Gastrocnemius medialis (tissue), 4 donors: ENCODE measurements around the gene SPRR2A. TPM values are rescaled to one million over a fixed set of nuclear protein-coding genes. Genes with fewer than 3 reads are reported as not detected.
"Not testable (repeated sequence)": the region's sequence is repeated elsewhere in the genome, so short reads cannot be mapped to it uniquely, and the experiment has no call there.

ENCODE experiments used
- ATAC-seq, 2 donors: fragments of 150-250 bp; one replicate each; pipeline ENCODE4 v1.9.1; 2016
- DNase-seq, 2 donors: peaks; one replicate each; pipeline ENCODE4 v3.0.0-alpha.2; 2019
- H3K27ac ChIP-seq, 4 donors: fragments of 200-600 bp; sonication (generic); 1 replicate in 1 of 4; 2 replicates in 3 of 4; pipeline ENCODE4 v1.5.1; 2016 to 2018; ENCODE audit warnings: mild to moderate bottlenecking in 2 of 4, moderate library complexity in 1 of 4
- H3K27me3 ChIP-seq, 3 donors: fragments of 200-600 bp; sonication (generic) in 2 of 3; 1 replicate in 1 of 3; 2 replicates in 2 of 3; pipeline versions ENCODE4 v1.5.1 to v1.6.0; 2016 to 2019; ENCODE audit warnings: mild to moderate bottlenecking in 1 of 3, moderate library complexity in 1 of 3
- H3K36me3 ChIP-seq, 2 donors: fragments of 200-600 bp; sonication (generic) in 1 of 2; one replicate each; pipeline ENCODE4 v1.5.1; 2017 to 2018
- H3K4me1 ChIP-seq, 2 donors: fragments of 200-600 bp; sonication (generic) in 1 of 2; one replicate each; pipeline ENCODE4 v1.5.1; 2016 to 2017; ENCODE audit warnings: mild to moderate bottlenecking in 2 of 2
- H3K4me3 ChIP-seq, 4 donors: fragments of 200-600 bp; sonication (generic) in 3 of 4; 1 replicate in 1 of 4; 2 replicates in 3 of 4; pipeline ENCODE4 v1.5.1; 2016 to 2019; ENCODE audit warnings: mild to moderate bottlenecking in 2 of 4
- H3K9me3 ChIP-seq, 3 donors: fragments of 200-600 bp; sonication (generic) in 2 of 3; 1 replicate in 1 of 3; 2 replicates in 2 of 3; pipeline ENCODE4 v1.5.1; 2016 to 2019
- POLR2A ChIP-seq, 2 donors: fragments of 450-650 bp; IDR thresholded peaks; one replicate each; pipeline ENCODE4 v1.6.1; 2017; ENCODE audit warnings: antibody characterized with exemption in 2 of 2, mild to moderate bottlenecking in 2 of 2, moderate library complexity in 2 of 2
- in situ Hi-C, 4 donors: fragments of 200-750 bp; cut with MboI; loops; one replicate each; pipeline versions ENCODE4 v1.15.0 to v1.8.0; 2017; ENCODE audit warnings: low sequenced_read_pairs in 4 of 4
- intact Hi-C: fragments of 100-400 bp; cut with DNase I; formaldehyde crosslinking; loops from one replicate; pipeline ENCODE4 v1.15.1; 2023; ENCODE audit warnings: low total_unique reads
- total RNA-seq, 4 donors: library from RNA; depleted of rRNA; stranded (reverse); fragments of >200 nt; gene quantifications; one replicate each; pipeline versions ENCODE4 v1.1.0 to v1.2.3, GENCODE V29; 2016
- TF ChIP-seq, protein P1 (sequence below), 5 experiments: fragments of 450-650 bp in 3 of 5; fragments of 200-600 bp in 2 of 5; sonication (generic) in 2 of 5; IDR thresholded peaks in 4 of 5; conservative IDR thresholded peaks in 1 of 5; 1 replicate in 4 of 5; 2 replicates in 1 of 5; pipeline ENCODE4 v1.5.1; 2016 to 2019; ENCODE audit warnings: antibody characterized with exemption in 5 of 5, mild to moderate bottlenecking in 3 of 5, moderate library complexity in 3 of 5

SPRR2A gene
- total RNA-seq, 4 donors from 2014 or later = not detected

DNA sequence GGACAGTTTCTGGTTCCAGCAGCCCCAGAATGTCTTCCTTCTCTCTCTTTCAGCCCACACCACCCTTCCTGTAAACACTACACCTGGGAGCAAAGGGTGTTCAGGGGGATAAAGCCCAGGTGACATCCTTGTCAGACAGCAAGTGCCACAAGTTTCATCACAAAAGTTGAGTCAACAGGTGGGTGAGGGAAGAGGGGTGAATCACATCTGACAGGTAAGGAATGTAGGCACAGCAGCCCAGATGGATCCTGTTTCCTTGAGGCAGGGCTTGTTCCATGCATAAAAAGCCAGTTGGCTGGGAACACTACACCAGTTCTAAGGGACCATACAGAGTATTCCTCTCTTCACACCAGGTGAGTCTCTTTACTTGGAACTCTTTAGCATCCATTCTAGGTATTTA lies 26.4 kb downstream of the SPRR2A start, which contains the start of gene SPRR1B:
TSS of gene SPRR1B (plus strand) at position 309 of the 400 bp plus-strand sequence. CDS start 1,143 bp downstream, outside the sequence.
- in situ Hi-C loops = no loop called here
- intact Hi-C loops = no loop called here
- no peak for ATAC-seq

DNA sequence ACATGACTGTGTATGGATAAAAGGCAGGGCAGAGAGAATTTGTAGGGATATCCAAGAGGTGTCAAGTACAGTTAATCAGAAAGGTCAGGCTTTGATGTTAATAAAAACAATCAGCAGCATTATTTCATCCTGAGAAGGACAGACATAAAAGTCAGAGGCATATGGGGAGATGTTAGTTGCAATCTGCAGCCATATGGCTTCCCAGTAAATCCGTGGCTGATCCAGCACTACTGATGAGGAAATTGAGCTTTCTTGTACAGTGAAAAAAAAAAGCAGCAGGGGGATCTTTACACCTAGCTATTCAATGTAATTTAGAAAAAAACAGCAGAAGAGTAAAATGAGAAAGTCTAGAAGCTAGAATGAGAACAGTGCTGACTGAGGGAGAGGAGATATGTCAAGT lies 28.5 kb downstream of the SPRR2A start:
- DNase-seq = no peak
- in situ Hi-C loops = no loop called here
- Histone ChIP-seq H3K36me3 (no peaks in the 10 kb centered on the region), H3K27ac (no peak overlapping the region), H3K9me3 (no peaks in the 10 kb centered on the region), H3K4me1 (no peaks in the 10 kb centered on the region), H3K27me3 (no peaks in the 10 kb centered on the region), H3K4me3 (no peak overlapping the region)
- no peak for ATAC-seq
- no peak for TF ChIP-seq POLR2A (IDR thresholded peaks at IDR 0.05)
- TF ChIP-seq, protein P1, sequence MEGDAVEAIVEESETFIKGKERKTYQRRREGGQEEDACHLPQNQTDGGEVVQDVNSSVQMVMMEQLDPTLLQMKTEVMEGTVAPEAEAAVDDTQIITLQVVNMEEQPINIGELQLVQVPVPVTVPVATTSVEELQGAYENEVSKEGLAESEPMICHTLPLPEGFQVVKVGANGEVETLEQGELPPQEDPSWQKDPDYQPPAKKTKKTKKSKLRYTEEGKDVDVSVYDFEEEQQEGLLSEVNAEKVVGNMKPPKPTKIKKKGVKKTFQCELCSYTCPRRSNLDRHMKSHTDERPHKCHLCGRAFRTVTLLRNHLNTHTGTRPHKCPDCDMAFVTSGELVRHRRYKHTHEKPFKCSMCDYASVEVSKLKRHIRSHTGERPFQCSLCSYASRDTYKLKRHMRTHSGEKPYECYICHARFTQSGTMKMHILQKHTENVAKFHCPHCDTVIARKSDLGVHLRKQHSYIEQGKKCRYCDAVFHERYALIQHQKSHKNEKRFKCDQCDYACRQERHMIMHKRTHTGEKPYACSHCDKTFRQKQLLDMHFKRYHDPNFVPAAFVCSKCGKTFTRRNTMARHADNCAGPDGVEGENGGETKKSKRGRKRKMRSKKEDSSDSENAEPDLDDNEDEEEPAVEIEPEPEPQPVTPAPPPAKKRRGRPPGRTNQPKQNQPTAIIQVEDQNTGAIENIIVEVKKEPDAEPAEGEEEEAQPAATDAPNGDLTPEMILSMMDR (IDR thresholded peaks at IDR 0.05 in 4 of 5, conservative IDR thresholded peaks at IDR 0.05 in 1 of 5) = no peak
- intact Hi-C loops = no loop called here

More for the DNA sequence above, 26.4 kb downstream of the SPRR2A start, which contains the start of gene SPRR1B:
- DNase-seq = no peak
- Histone ChIP-seq H3K9me3 (no peaks in the 10 kb centered on the region), H3K4me3 (no peak within 1 kb of the TSS), H3K4me1 (no peaks in the 10 kb centered on the region), H3K27me3 (no peaks in the 10 kb centered on the region), H3K27ac (no peak within 1 kb of the TSS), H3K36me3 (no peaks in the 10 kb centered on the region)
- TF ChIP-seq POLR2A (IDR thresholded peaks at IDR 0.05) = no peak
- TF ChIP-seq, protein P1 (IDR thresholded peaks at IDR 0.05 in 4 of 5, conservative IDR thresholded peaks at IDR 0.05 in 1 of 5) = no peak

DNA sequence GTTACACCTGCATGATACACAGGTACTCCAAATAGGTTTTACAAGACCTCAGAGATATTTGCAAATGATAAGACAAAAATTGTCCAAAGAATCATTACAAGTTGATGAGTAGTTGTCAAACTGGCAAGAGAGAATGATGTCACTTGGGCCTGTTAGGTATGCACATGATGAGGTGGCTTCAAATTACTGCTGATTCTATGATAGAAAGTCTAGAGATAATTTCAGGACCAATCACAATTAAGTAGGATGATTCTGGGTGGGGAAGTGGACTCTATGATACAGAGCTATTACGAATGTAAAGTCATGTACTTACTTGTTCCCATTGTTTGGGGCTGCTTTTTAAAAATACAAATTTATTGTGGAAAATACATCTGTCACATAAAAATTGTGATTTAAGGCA lies 31.5 kb downstream of the SPRR2A start:
- Histone ChIP-seq H3K4me1 (no peaks in the 10 kb centered on the region), H3K36me3 (no peaks in the 10 kb centered on the region), H3K27me3 (no peaks in the 10 kb centered on the region), H3K9me3 (no peaks in the 10 kb centered on the region), H3K4me3 (no peak overlapping the region), H3K27ac (no peak overlapping the region)
- no peak for DNase-seq
- no peak for ATAC-seq
- TF ChIP-seq POLR2A (IDR thresholded peaks at IDR 0.05) = no peak
- TF ChIP-seq, protein P1 (IDR thresholded peaks at IDR 0.05 in 4 of 5, conservative IDR thresholded peaks at IDR 0.05 in 1 of 5) = no peak
- in situ Hi-C loops (no loop called here), intact Hi-C loops (no loop called here)

DNA sequence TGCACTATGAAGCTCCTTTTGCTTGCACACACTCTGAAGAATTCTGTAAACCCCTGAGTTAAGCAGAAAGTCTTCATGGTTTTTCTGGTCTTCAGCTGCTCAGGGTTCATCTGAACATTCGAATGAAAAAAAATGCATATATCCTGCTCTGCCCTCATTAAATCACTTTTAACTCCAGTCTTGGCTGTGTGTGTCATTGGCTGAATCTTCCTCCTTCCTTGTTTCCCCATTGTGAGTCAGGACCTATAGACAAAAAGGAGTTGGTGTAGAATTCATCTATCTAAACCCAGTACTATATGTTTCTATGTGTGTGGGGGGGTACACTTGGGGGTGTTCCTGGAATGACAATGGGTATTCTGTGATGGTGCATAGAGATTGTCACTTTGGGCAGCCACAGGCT lies 32.9 kb downstream of the SPRR2A start:
- Histone ChIP-seq H3K27ac (no peak overlapping the region), H3K27me3 (no peaks in the 10 kb centered on the region), H3K36me3 (no peaks in the 10 kb centered on the region), H3K4me1 (no peaks in the 10 kb centered on the region), H3K4me3 (no peak overlapping the region), H3K9me3 (no peaks in the 10 kb centered on the region)
- in situ Hi-C loops (no loop called here), intact Hi-C loops (no loop called here)
- DNase-seq (no peak), ATAC-seq (no peak)
- TF ChIP-seq, protein P1 (IDR thresholded peaks at IDR 0.05 in 4 of 5, conservative IDR thresholded peaks at IDR 0.05 in 1 of 5) = no peak

DNA sequence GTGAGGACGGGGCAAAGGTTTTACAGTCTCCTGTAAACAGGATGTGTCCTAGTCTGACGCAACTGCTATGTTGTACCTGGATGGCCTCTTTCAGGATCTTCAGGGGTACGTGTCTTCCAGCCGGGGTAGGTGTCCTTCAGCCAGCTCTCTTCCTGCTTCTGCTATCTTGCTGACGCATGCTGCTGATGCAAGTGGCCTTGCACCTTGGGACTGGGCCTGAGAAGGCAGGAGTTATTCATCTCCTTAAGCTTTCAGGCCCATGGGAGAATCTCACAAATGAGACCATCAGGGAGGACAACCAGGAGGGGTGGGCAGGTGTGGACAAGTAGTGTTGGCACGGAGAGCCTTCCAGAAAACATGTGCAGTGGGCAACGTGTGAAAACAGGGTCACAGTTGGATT lies 34.2 kb downstream of the SPRR2A start:
- Histone ChIP-seq H3K9me3 (no peaks in the 10 kb centered on the region), H3K4me1 (no peaks in the 10 kb centered on the region), H3K36me3 (no peaks in the 10 kb centered on the region), H3K27me3 (no peaks in the 10 kb centered on the region), H3K4me3 (no peak overlapping the region), H3K27ac (no peak overlapping the region)
- ATAC-seq (no peak), DNase-seq (no peak)
- TF ChIP-seq POLR2A (IDR thresholded peaks at IDR 0.05) = no peak
- TF ChIP-seq, protein P1 (IDR thresholded peaks at IDR 0.05 in 4 of 5, conservative IDR thresholded peaks at IDR 0.05 in 1 of 5) = no peak
- intact Hi-C loops = no loop called here
- in situ Hi-C loops = no loop called here

DNA sequence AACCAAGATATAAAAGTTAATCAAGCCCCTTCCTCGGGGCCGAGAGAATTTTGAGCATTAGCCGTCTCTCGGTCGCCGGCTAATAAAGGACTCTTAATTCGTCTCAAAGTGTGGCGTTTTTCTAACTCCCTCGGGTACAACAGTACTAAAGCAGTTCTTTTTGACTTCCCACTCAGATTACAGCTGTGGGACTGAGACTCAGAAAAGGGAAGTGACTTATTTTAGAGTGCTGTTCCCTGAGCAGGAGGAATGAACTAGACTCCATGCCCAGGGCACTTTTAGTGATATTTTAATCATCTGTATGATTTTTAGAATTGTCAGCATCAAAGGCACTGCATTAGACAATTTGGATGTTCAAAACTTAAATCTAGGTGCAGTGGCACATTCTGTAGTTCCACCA lies 35.0 kb downstream of the SPRR2A start:
- H3K4me3 ChIP-seq, DNase-seq, ATAC-seq, H3K27me3 ChIP-seq, in situ Hi-C loops, H3K36me3 ChIP-seq, H3K9me3 ChIP-seq, H3K4me1 ChIP-seq, intact Hi-C loops, H3K27ac ChIP-seq: not testable (repeated sequence)

GRCh38 chr1:153021829-153022228 lies 35.5 kb downstream of the SPRR2A start:
- H3K27me3 ChIP-seq, H3K4me3 ChIP-seq, H3K9me3 ChIP-seq, in situ Hi-C loops, DNase-seq, H3K27ac ChIP-seq, ATAC-seq, H3K36me3 ChIP-seq, H3K4me1 ChIP-seq, intact Hi-C loops: not testable (repeated sequence)
